Measurements from ENCODE around the gene BRIX1. TPM values are rescaled to one million over a fixed set of nuclear protein-coding genes. Genes with fewer than 3 reads are reported as not detected.

Gene BRIX1
- total and polyA plus RNA-seq, 2 experiments from 2014 or later: 72.6 to 171 TPM

DNA sequence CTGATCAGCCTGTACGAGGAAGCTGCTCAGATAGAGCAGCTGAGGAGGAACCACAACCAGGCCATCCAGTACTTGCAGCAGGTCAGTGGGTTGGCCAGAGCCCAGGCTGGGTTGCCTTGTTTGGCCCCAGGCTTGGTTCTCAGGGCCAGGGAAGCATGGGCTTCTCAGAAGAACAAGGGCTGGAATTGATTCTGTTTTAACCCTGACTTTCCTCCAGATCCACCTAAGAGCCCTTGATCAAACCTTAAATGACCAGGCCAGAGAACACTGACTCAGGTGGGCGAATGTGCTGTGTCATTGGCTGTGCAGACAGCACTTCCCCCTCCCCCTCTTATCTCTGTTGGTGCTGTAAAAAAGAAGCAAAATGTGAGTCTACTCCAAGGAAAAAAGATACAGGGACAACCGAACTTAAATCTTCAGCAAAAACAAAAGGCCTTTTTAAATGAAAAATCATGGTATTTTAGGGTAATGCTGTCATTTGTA is 48.5 kb upstream of the BRIX1 start:
- Histone ChIP-seq H3K36me3 (ENCODE audit: insufficient read depth) (no peaks in the 10 kb centered on the region), H3K4me1 (ENCODE audit: insufficient read depth) (peaks cover 42% of the 10 kb centered on the region), H3K27ac (ENCODE audit: low read depth) (no peak overlapping the region), H2AFZ (no peak overlapping the region), H4K20me1 (replicated peaks; ENCODE audit: insufficient read depth) (no peaks in the 10 kb centered on the region), H3K4me3 (no peak overlapping the region), H3K4me2 (0 out of 2 replicates have a peak overlapping the region, but pooled peaks have one; percentile 0), H3K79me2 (replicated peaks; ENCODE audit: insufficient read depth) (no peaks in the 10 kb centered on the region), H3F3A (replicated peaks; ENCODE audit: low read depth) (no peaks in the 10 kb centered on the region), H3K9me2 (ENCODE audit: insufficient read depth) (no peaks in the 10 kb centered on the region), H3K27me3 (ENCODE audit: insufficient read depth) (no peaks in the 10 kb centered on the region)
- Mint-ChIP-seq H3K27me3 (ENCODE audit: insufficient read depth, low read depth, poor library complexity) (no peaks in the 10 kb centered on the region), H3K27ac (peak overlapping the region; percentile 93), H3K36me3 (ENCODE audit: low read depth) (peaks cover 11% of the 10 kb centered on the region), H3K4me1 (peaks cover 52% of the 10 kb centered on the region), H3K4me3 (no peak overlapping the region), H3K9me3 (no peaks in the 10 kb centered on the region)
- TF ChIP-seq NANOG (IDR thresholded peaks at IDR 0.05; ENCODE audit: borderline replicate concordance) (no peak), ZNF114 (CRISPR knock-in tag; IDR thresholded peaks at IDR 0.05) (no peak), EZH2 (IDR thresholded peaks at IDR 0.05; ENCODE audit: low read depth, unreplicated experiment) (no peak), CREB1 (CRISPR knock-in tag; IDR thresholded peaks at IDR 0.05; ENCODE audit: low read depth) (no peak), REST (IDR thresholded peaks at IDR 0.05; ENCODE audit: unreplicated experiment) (no peak), CTCF (conservative IDR thresholded peaks at IDR 0.05; ENCODE audit: low read depth in 2 of 2) (no peak), EZH2phosphoT487 (IDR thresholded peaks at IDR 0.05; ENCODE audit: unreplicated experiment) (no peak), JUNB (IDR thresholded peaks at IDR 0.05; ENCODE audit: unreplicated experiment) (no peak), ZNF331 (CRISPR knock-in tag; IDR thresholded peaks at IDR 0.05; ENCODE audit: low read depth) (no peak), POLR2AphosphoS5 (IDR thresholded peaks at IDR 0.05; ENCODE audit: low read depth) (no peak), STAT1 (IDR thresholded peaks at IDR 0.05; ENCODE audit: unreplicated experiment) (no peak), ZNF462 (CRISPR knock-in tag; IDR thresholded peaks at IDR 0.05) (no peak)
- TF ChIP-seq, protein P1, sequence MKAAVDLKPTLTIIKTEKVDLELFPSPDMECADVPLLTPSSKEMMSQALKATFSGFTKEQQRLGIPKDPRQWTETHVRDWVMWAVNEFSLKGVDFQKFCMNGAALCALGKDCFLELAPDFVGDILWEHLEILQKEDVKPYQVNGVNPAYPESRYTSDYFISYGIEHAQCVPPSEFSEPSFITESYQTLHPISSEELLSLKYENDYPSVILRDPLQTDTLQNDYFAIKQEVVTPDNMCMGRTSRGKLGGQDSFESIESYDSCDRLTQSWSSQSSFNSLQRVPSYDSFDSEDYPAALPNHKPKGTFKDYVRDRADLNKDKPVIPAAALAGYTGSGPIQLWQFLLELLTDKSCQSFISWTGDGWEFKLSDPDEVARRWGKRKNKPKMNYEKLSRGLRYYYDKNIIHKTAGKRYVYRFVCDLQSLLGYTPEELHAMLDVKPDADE (IDR thresholded peaks at IDR 0.05): no peak
- ATAC-seq (peak; percentile 41), DNase-seq (ENCODE audit: low spot score) (no peak)
